ENCODE results near the gene RAPSN.

DNA sequence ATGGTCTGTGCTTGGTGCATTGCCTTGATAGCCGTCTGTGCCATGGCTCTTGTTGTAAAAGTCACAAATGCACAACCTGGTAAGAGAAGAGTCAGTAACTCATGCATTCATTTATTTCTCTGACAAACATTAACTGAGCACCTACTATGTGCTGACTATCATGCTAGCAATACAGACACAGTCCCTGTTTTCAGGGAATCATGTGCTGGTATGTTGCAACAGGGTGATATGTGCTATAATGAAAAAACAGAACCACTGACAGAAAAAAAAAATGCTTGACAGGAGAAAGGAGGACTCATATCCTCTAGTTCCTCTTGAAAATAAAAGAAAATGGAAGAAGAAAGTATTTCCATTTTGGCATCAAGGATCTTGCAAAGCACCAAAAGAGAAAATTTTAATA lies 34.5 kb upstream of the RAPSN start:
- TF ChIP-seq, protein P1, sequence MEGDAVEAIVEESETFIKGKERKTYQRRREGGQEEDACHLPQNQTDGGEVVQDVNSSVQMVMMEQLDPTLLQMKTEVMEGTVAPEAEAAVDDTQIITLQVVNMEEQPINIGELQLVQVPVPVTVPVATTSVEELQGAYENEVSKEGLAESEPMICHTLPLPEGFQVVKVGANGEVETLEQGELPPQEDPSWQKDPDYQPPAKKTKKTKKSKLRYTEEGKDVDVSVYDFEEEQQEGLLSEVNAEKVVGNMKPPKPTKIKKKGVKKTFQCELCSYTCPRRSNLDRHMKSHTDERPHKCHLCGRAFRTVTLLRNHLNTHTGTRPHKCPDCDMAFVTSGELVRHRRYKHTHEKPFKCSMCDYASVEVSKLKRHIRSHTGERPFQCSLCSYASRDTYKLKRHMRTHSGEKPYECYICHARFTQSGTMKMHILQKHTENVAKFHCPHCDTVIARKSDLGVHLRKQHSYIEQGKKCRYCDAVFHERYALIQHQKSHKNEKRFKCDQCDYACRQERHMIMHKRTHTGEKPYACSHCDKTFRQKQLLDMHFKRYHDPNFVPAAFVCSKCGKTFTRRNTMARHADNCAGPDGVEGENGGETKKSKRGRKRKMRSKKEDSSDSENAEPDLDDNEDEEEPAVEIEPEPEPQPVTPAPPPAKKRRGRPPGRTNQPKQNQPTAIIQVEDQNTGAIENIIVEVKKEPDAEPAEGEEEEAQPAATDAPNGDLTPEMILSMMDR (conservative IDR thresholded peaks at IDR 0.05 in 1 of 2, IDR thresholded peaks at IDR 0.05 in 1 of 2; ENCODE audit: low read depth in 1 of 2, low read length in 2 of 2) = no peak
- TF ChIP-seq EZH2 (IDR thresholded peaks at IDR 0.05; ENCODE audit: low read length, missing control alignments) = no peak

All from fibroblast of lung (primary cell).